ENCODE results near the gene DHODH. TPM values are rescaled to one million over a fixed set of nuclear protein-coding genes. Genes with fewer than 3 reads are reported as not detected.

The DHODH gene
- total and polyA plus RNA-seq, 2 donors (not counting 3 experiments of a cell fraction or from before 2014, with no cell fraction given): 5.8 to 9.2 TPM

DNA sequence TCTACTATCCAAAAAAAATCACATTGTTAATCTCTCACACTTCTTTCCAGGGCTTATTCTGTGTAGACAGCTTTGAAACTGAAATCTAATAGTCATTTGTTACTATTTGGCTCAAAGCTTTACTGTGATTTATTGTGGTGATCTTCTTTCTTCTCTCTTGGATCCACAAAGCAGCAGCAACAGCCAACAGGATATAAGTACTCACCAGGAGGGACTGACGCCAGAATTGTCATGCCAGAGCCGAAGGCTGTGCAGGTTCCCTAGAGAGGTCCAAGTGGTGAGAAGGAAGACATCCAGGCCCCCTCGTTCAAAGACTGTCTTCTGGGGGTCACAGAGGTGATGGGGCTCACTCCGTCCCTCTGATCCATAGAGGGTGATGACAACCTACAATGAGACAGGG lies 41.6 kb upstream of the DHODH start:
- no peak overlapping the region for H3K27ac ChIP-seq (ENCODE audit: insufficient read depth, low read depth, low read length)
- no TSS peak for BruUV-seq (replicated peaks)
- ChIA-PET POLR2A (no interaction called here), CTCF (interaction anchor here (1.9 kb wide), 1 partner anchor 84 kb away, joined by 4 read pairs; no protein-coding TSS in a partner anchor)
- TF ChIP-seq POLR2A (IDR thresholded peaks at IDR 0.05; ENCODE audit: low read depth, low read length): no peak
- TF ChIP-seq, protein P1, sequence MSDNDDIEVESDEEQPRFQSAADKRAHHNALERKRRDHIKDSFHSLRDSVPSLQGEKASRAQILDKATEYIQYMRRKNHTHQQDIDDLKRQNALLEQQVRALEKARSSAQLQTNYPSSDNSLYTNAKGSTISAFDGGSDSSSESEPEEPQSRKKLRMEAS (IDR thresholded peaks at IDR 0.05; ENCODE audit: insufficient read depth, insufficient read length): no peak
- no peak for TF ChIP-seq EZH2 (IDR thresholded peaks at IDR 0.05; ENCODE audit: borderline replicate concordance, low read depth, low read length, severe bottlenecking)
- TF ChIP-seq MYC (IDR thresholded peaks at IDR 0.05; ENCODE audit: low read depth, low read length): no peak
- no peak for TF ChIP-seq POLR2AphosphoS5 (IDR thresholded peaks at IDR 0.05; ENCODE audit: insufficient read depth, low read depth, low read length)
- no peak for TF ChIP-seq FOS (IDR thresholded peaks at IDR 0.05; ENCODE audit: borderline replicate concordance, insufficient read depth, low read length)
- TF ChIP-seq, protein P2, sequence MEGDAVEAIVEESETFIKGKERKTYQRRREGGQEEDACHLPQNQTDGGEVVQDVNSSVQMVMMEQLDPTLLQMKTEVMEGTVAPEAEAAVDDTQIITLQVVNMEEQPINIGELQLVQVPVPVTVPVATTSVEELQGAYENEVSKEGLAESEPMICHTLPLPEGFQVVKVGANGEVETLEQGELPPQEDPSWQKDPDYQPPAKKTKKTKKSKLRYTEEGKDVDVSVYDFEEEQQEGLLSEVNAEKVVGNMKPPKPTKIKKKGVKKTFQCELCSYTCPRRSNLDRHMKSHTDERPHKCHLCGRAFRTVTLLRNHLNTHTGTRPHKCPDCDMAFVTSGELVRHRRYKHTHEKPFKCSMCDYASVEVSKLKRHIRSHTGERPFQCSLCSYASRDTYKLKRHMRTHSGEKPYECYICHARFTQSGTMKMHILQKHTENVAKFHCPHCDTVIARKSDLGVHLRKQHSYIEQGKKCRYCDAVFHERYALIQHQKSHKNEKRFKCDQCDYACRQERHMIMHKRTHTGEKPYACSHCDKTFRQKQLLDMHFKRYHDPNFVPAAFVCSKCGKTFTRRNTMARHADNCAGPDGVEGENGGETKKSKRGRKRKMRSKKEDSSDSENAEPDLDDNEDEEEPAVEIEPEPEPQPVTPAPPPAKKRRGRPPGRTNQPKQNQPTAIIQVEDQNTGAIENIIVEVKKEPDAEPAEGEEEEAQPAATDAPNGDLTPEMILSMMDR (IDR thresholded peaks at IDR 0.05; ENCODE audit: extremely low read depth in 1 of 2, insufficient read depth in 1 of 2, low read depth in 1 of 2, low read length in 2 of 2): no peak
- intact Hi-C loops (cut with micrococcal nuclease): no loop called here
- H3K79me2 ChIP-seq (ENCODE audit: control insufficient read depth, insufficient read depth, low read length): no peaks in the 10 kb centered on the region
- H3K4me3 ChIP-seq (replicated peaks in 1 of 3; ENCODE audit: insufficient read depth in 1 of 3, low read depth in 1 of 3, low read length in 3 of 3): no peak overlapping the region
- FAIRE-seq: no peak
- DNase-seq (ENCODE audit: low read depth, low spot score): no peak
- no peak overlapping the region for H3K4me2 ChIP-seq (ENCODE audit: insufficient read depth, low read length)
- no peaks in the 10 kb centered on the region for H3K9me3 ChIP-seq (replicated peaks; ENCODE audit: control insufficient read depth, insufficient read depth, low read length)
- H3K9me1 ChIP-seq (replicated peaks; ENCODE audit: control insufficient read depth, extremely low read depth, insufficient read depth, low read length): no peaks in the 10 kb centered on the region
- dilution Hi-C loops (cut with MboI; ENCODE audit: extremely low pct_ligation_motif_present, low sequenced_read_pairs): no loop called here
- H4K20me1 ChIP-seq (replicated peaks; ENCODE audit: control insufficient read depth, extremely low read depth, insufficient read depth, low read length): no peaks in the 10 kb centered on the region
- no peaks in the 10 kb centered on the region for H3K36me3 ChIP-seq (ENCODE audit: control insufficient read depth in 2 of 2, extremely low read depth in 1 of 2, insufficient read depth in 2 of 2, low read length in 2 of 2)
- no peak overlapping the region for H3K9ac ChIP-seq (replicated peaks; ENCODE audit: extremely low read depth, insufficient read depth, low read length)
- no peaks in the 10 kb centered on the region for H3K4me1 ChIP-seq (ENCODE audit: control insufficient read depth, extremely low read depth, insufficient read depth, low read length)
- H2AFZ ChIP-seq (ENCODE audit: low read depth, low read length): no peak overlapping the region
- no peaks in the 10 kb centered on the region for H3K27me3 ChIP-seq (ENCODE audit: control insufficient read depth in 2 of 2, insufficient read depth in 2 of 2, low read length in 2 of 2)
